LoVo (cell line): ENCODE data around the gene PPP1R7.
"Not testable (repeated sequence)": the region's sequence is repeated elsewhere in the genome, so short reads cannot be mapped to it uniquely, and the experiment has no call there.

Experiments
- DNase-seq: peaks from one replicate; pipeline ENCODE4 v3.0.0-alpha.2; 2016; ENCODE audit warnings: low spot score

PPP1R7 gene

GRCh38 chr2:241149925-241150659 is at the start of gene PPP1R7:
PPP1R7 (plus strand) TSS chr2:241150467; CDS start chr2:241150496, 29 bp downstream.
- DNase-seq: peak; percentile 96

GRCh38 chr2:241102239-241102803 is 47.9 kb upstream of the PPP1R7 start, which contains the start of gene MTERF4:
MTERF4 (minus strand) TSS chr2:241102287; CDS start chr2:241102273, 14 bp downstream.
- peak; percentile 89 for DNase-seq

GRCh38 chr2:241103176-241103595 is 47.1 kb upstream of the PPP1R7 start:
- DNase-seq: no peak

GRCh38 chr2:241104611-241105010 is 45.7 kb upstream of the PPP1R7 start:
- not testable (repeated sequence) for DNase-seq

- DNase-seq: no peak
Measured at GRCh38 chr2:241105641-241106040, 44.6 kb upstream of the PPP1R7 start.

GRCh38 chr2:241107031-241107783 is 43.1 kb upstream of the PPP1R7 start:
- no peak for DNase-seq

- DNase-seq: no peak
Measured at GRCh38 chr2:241108271-241109209, 41.7 kb upstream of the PPP1R7 start.

- no peak for DNase-seq
Measured at GRCh38 chr2:241109210-241110088, 40.8 kb upstream of the PPP1R7 start.

GRCh38 chr2:241110089-241110606 is 40.1 kb upstream of the PPP1R7 start:
- DNase-seq: no peak

GRCh38 chr2:241110607-241111439 is 39.4 kb upstream of the PPP1R7 start:
- DNase-seq: no peak

GRCh38 chr2:241111440-241111805 is 38.8 kb upstream of the PPP1R7 start:
- no peak for DNase-seq

GRCh38 chr2:241112046-241112445 is 38.2 kb upstream of the PPP1R7 start:
- DNase-seq: no peak

- no peak for DNase-seq
Measured at GRCh38 chr2:241112592-241112991, 37.7 kb upstream of the PPP1R7 start.

- DNase-seq: no peak
Measured at GRCh38 chr2:241114836-241115235, 35.4 kb upstream of the PPP1R7 start.

- DNase-seq: no peak
Measured at GRCh38 chr2:241115361-241115760, 34.9 kb upstream of the PPP1R7 start.

- no peak for DNase-seq
Measured at GRCh38 chr2:241116606-241117560, 33.4 kb upstream of the PPP1R7 start.

GRCh38 chr2:241118737-241119505 is 31.3 kb upstream of the PPP1R7 start:
- no peak for DNase-seq

- DNase-seq: no peak
Measured at GRCh38 chr2:241120440-241120839, 29.8 kb upstream of the PPP1R7 start.
